Gastroesophageal sphincter (tissue), 3 donors: ENCODE results near the gene ZBTB7C.

ENCODE experiments used
- CTCF ChIP-seq, 4 experiments: fragments of 200-600 bp in 2 of 4; fragments of 450-650 bp in 2 of 4; sonication (generic) in 1 of 4; IDR thresholded peaks; one replicate each; pipeline ENCODE4 v1.5.1; 2017 to 2019; ENCODE audit warnings: antibody characterized with exemption in 4 of 4, mild to moderate bottlenecking in 2 of 4, moderate library complexity in 2 of 4
- POLR2A ChIP-seq, 2 donors: fragments of 450-650 bp; IDR thresholded peaks; one replicate each; pipeline ENCODE4 v1.6.1; 2017; ENCODE audit warnings: antibody characterized with exemption in 2 of 2, mild to moderate bottlenecking in 2 of 2, moderate library complexity in 1 of 2
- POLR2AphosphoS5 ChIP-seq: sonication (generic); formaldehyde crosslinking; IDR thresholded peaks from one replicate; pipeline ENCODE4 v1.6.1; 2017; ENCODE audit warnings: antibody characterized with exemption

- TF ChIP-seq POLR2A (IDR thresholded peaks at IDR 0.05) (no peak), CTCF (IDR thresholded peaks at IDR 0.05) (no peak), POLR2AphosphoS5 (no peak)
Measured at GRCh38 chr18:48049757-48050156, 359.4 kb downstream of the ZBTB7C start.
